ENCODE measurements around the gene NRTN.
"Not testable (repeated sequence)": the region's sequence is repeated elsewhere in the genome, so short reads cannot be mapped to it uniquely, and the experiment has no call there.

NRTN gene

GRCh38 chr19:5839065-5840017 lies 34.5 kb downstream of the NRTN start, which contains the start of gene FUT6:
Gene FUT6, minus strand, starts transcription at chr19:5839702. Its CDS starts 7,135 bp downstream, at chr19:5832567.
- DNase-seq, result no peak

DNA sequence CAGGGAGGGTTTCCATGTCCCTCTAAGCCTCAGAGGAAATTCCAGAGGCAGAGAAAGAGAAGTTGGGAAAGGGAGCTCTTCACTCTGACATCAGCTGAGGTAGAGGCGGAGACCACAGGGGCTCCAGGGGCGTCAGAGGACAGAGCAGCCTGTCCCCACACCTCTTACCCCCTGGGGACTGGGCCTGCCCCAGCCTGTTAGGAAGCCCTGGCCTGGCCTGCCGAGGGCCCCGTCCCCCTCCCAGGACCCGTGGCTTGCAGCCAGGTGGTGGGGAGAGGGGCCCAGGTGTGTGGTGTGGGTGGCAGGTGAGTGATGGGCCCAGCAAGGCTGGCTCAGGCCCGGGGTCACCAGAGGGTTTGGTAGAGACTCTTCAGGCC lies 36.9 kb downstream of the NRTN start:
- DNase-seq, result not testable (repeated sequence)

- no peak for DNase-seq
Measured at GRCh38 chr19:5843295-5843927, 38.5 kb downstream of the NRTN start.

DNA sequence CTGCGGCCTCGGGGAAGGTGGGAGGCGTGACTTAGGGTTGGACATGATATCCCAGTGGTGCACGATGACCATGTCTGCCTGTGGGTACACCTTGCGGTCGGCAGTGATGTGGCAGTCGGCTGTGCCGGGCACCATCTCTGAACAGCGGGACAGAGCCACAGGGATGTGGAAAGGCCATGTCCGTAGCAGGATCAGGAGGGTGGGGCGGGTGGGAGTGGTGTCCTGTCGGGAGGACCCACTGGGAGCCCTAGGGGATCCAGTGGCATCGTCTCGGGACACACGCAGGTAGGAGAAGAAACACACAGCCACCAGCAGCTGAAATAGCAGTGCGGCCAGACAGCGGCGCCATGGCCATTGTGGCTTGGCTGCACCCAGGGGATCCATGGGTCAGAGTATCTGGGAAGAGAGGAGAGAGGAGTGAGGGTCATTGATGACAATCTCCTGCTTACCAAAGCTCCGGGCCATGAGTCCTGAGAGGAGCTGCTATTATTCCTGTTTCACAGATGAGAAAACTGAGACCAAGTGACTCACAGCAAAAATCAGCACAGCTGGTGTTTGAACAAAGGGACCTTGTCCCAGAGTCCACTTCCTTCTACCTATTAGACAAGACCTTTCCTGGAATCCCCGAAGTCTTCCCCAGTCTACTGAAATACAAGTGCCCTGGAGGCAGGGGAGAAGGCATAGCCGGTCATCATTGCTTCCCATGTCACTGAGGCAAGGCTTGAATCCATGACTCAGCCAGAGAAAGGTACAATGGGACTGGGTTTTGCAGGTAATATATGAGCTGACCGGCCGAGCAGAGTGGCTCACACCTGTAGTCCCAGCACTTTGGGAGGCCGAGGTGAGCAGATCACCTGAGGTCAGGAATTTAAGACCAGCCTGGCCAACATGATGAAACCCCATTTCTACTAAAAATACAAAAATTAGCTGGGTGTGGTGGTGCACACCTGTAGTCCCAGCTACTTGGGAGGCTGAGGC lies 39.9 kb downstream of the NRTN start:
- no peak for DNase-seq

GRCh38 chr19:5847846-5848245 lies 43.0 kb downstream of the NRTN start:
- not testable (repeated sequence) for DNase-seq

DNA sequence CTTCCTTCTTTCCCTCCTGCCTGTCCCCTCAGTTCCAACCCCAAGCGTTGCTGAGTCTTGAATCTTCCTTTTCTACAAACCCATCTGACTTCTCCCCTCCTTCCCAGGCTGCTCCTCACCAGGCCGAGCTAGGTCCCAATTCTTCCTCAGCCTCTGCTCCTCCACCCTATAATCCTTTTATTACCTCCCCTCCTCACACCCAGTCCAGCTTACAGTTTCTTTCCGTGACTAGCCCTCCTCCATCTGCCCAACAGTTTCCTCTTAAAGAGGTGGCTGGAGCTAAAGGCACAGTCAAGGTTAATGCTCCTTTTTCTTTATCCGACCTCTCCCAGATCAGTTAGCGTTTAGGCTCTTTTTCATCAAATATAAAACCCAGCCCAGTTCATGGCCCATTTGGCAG lies 43.8 kb downstream of the NRTN start:
- DNase-seq, result not testable (repeated sequence)

DNA sequence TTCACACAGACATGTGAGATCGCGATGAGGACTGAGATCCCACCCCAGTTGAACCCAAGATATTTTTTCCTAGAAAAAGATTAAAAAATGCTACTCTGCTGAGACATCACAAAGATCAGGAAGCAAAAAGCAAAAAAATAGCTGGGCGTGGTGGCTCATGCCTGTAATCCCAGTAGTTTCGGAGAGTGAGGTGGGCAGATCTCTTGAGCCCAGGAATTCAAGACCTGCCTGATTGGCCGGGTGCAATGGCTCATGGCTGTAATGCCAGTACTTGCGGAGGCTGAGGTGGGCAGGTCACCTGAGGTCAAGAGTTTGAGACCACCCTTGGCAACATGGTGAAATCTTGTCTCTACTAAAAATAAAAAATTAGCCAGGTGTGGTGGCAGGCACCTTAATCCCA lies 45.3 kb downstream of the NRTN start:
- DNase-seq, result no peak

DNA sequence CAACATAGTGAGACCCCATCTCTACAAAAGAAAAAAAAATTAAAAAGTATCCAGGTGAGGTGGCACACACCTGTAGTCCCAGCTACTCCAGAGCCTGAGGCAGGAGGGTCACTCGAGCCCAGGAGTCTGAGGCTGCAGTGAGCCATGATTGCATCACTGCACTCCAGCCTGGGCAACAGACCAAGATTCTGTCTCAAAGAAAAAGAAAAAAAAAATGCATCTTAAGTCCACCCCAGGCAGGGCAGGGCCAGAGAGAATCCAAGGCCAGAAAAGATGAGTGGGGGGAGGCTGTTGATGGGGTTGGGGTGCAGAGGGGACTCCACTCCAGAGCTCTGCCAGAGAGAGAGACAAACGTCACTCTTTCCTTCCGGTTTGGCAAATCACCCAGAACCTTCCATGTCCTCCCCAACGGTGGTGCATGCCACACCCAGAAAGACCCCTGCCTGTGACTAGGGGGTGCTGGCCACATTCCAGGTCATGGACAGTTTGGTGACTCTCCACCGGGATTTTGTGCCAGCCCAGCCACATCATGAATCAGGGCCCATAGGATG lies 46.0 kb downstream of the NRTN start:
- no peak for DNase-seq

GRCh38 chr19:5851302-5851701 lies 46.4 kb downstream of the NRTN start, which contains the start of gene FUT3:
Gene FUT3, minus strand, starts transcription at chr19:5851449.
- no peak for DNase-seq

DNA sequence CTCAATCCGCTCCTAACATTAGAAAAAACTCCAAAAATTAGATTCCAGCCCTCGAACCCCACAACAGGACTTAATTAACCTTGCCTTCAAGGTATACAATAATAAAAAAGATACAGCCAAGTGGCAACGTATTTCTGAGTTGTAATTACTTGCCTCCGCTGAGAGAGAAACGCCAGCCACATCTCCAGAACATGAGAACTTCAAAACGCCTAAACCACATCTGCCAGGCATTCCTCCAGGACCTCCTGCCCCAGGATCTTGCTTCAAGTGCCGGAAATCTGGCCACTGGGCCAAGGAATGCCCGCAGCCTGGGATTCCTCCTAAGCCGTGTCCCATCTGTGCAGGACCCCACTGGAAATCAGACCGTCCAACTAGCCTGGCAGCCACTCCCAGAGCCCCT lies 49.3 kb downstream of the NRTN start:
- DNase-seq, result not testable (repeated sequence)

- not testable (repeated sequence) for DNase-seq
Measured at GRCh38 chr19:5855151-5855550, 50.3 kb downstream of the NRTN start.

- DNase-seq, result no peak
Measured at GRCh38 chr19:5857203-5858081, 52.6 kb downstream of the NRTN start.

- no peak for DNase-seq
Measured at GRCh38 chr19:5863030-5863665, 58.3 kb downstream of the NRTN start.

- DNase-seq, result no peak
Measured at GRCh38 chr19:5864013-5864720, 59.3 kb downstream of the NRTN start.

- no peak for DNase-seq
Measured at GRCh38 chr19:5864725-5865486, 60.0 kb downstream of the NRTN start.

DNA sequence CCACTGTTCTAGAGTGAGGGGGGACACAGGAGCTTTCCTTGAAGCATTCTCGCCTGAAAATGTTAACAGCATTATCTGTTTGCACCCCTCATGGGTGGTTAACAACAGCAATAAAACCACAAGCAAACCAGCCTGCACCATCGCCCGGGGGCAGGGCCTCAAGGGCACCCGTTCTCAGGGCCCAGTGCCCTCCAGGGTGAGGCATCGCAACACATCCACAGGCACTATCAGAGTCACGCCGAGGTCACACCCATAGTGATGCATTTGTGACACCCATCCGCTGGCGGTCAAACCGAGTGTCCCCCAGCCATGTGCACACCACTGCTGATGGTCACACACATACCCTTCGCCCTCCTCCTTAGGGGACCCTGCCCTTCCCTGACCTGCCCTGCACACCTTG lies 60.9 kb downstream of the NRTN start:
- DNase-seq, result no peak

DNA sequence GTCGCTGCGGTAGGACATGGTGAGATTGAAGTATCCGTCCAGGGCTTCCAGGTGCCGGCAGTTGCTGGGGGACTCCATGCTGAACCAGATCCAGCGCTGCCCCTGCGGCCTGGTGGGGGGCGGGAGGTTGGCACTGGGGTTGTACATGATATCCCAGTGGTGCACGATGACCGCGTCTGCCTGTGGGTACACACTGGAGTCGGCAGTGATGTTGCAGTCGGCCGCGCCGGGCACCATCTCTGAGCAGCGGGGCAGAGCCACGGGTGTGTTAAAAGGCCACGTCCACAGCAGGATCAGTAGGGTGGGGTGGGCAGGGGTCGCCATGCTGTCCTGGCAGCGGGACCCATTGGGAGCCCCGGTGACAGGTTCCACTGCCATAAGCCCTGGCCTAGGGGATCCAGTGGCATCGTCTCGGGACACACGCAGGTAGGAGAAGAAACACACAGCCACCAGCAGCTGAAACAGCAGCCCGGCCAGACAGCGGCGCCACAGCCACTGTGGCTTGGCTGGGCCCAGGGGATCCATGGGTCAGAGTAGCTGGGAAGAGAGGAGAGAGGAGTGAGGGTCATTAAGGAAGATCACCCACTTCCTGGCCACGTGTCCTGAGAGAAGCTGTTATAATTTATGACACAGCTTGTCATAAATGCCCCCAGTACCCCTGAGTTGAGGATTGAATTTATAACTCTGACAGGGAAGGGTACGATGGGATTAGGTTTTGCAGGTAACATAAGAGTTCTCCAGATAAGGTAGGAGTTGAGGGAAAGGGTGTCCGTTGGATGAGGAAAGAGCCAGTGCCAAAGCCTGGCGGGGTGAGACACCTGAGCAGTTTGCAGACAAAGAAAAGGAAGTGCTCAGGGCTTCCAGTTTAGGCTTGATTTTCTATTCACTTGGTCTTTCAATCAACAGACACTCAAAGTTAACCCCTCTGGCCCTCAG lies 62.6 kb downstream of the NRTN start:
- no peak for DNase-seq

- DNase-seq, result no peak
Measured at GRCh38 chr19:5870986-5871394, 66.1 kb downstream of the NRTN start.
